K562 (cell line): ENCODE results near the gene DCTN2. TPM values are rescaled to one million over a fixed set of nuclear protein-coding genes. Genes with fewer than 3 reads are reported as not detected.

Experiments used
- HDAC2 ChIP-seq: fragments of 450-650 bp; IDR thresholded peaks from 2 replicates; pipeline ENCODE4 v1.6.1; 2016; ENCODE audit warnings: mild to moderate bottlenecking
- KLF10 ChIP-seq: fragments of 250-450 bp; sonication (Bioruptor Pico); IDR thresholded peaks from 2 replicates; pipeline ENCODE4 v1.6.1; 2021; ENCODE audit warnings: matching md5 sums
- PHF21A ChIP-seq: fragments of 450-650 bp; IDR thresholded peaks from 2 replicates; pipeline ENCODE4 v1.6.1; 2017; ENCODE audit warnings: low read depth, borderline replicate concordance
- PPARD ChIP-seq: fragments of 250-450 bp; sonication (Bioruptor Pico); IDR thresholded peaks from 2 replicates; pipeline ENCODE4 v1.8.0; 2022; ENCODE audit warnings: inconsistent platforms, mild to moderate bottlenecking, moderate library complexity
- TBL1XR1 ChIP-seq, 2 experiments: IDR thresholded peaks; 2 replicates each; pipeline ENCODE4 v1.6.1; 2012; ENCODE audit warnings: improper control_type of control experiment in 2 of 2, low read length in 2 of 2, mild to moderate bottlenecking in 1 of 2
- TEAD4 ChIP-seq, 2 experiments: sonication (generic) in 1 of 2; formaldehyde crosslinking in 1 of 2; IDR thresholded peaks; 2 replicates each; pipeline versions ENCODE4 v1.6.1 to v1.8.0; 2012 to 2022; ENCODE audit warnings: borderline replicate concordance in 1 of 2, inconsistent platforms in 1 of 2, low read length in 1 of 2, mild to moderate bottlenecking in 1 of 2, missing genetic modification reagents in 1 of 2
- TOE1 ChIP-seq, 2 experiments: fragments of 450-650 bp in 1 of 2; sonication (generic) in 1 of 2; formaldehyde crosslinking in 1 of 2; IDR thresholded peaks; 2 replicates each; pipeline versions ENCODE4 v1.7.1 to v1.8.0; 2016 to 2022; ENCODE audit warnings: borderline replicate concordance in 2 of 2, mild to moderate bottlenecking in 2 of 2, antibody characterized with exemption in 1 of 2, inconsistent platforms in 1 of 2, low read depth in 1 of 2, missing genetic modification reagents in 1 of 2, moderate library complexity in 1 of 2
- ZNF316 ChIP-seq: fragments of 450-650 bp; IDR thresholded peaks from 2 replicates; pipeline ENCODE4 v1.6.1; 2016
- ZNF384 ChIP-seq: IDR thresholded peaks from 2 replicates; pipeline ENCODE4 v1.6.1; 2012; ENCODE audit warnings: low read depth, low read length, improper control_type of control experiment
- ZNF551 ChIP-seq: fragments of 250-450 bp; sonication (Bioruptor Pico); IDR thresholded peaks from 2 replicates; pipeline ENCODE4 v1.5.0; 2021; ENCODE audit warnings: mild to moderate bottlenecking, moderate library complexity
- polyA plus RNA-seq, 8 experiments: library from polyadenylated mRNA; depleted of rRNA in 4 of 8; stranded (reverse) in 5 of 8; unstranded in 3 of 8; fragments of >200 nt; fragmentation: Nextera tagmentation in 2 of 8; fragmentation: Illumina TruSeq in 1 of 8; extraction: Ambion mirVana in 2 of 8; extraction: Trizol in 1 of 8; gene quantifications; 2 replicates each; pipeline versions ENCODE4 v1.2.1 to v1.2.3, GENCODE V29; 2011 to 2014; ENCODE audit warnings: inconsistent platforms in 1 of 8, missing spikeins in 1 of 8
- total RNA-seq, 7 experiments: library from RNA; depleted of rRNA in 6 of 7; stranded (reverse); fragments of >200 nt in 6 of 7; fragmentation: Illumina TruSeq in 2 of 7; extraction: Trizol in 2 of 7; gene quantifications; 2 replicates each; pipeline versions ENCODE4 v1.2.1 to v1.2.3, GENCODE V29; 2011 to 2021; ENCODE audit warnings: low replicate concordance in 1 of 7
- TF ChIP-seq, protein P1 (sequence below), 2 experiments: IDR thresholded peaks; 2 replicates each; pipeline ENCODE4 v1.6.1; 2011; ENCODE audit warnings: borderline replicate concordance in 1 of 2, control low read depth in 1 of 2, low read depth in 1 of 2, low read length in 1 of 2, mild to moderate bottlenecking in 1 of 2, mixed read lengths in 1 of 2, moderate library complexity in 1 of 2; ENCODE audit not compliant: insufficient read depth in 1 of 2, insufficient read length in 1 of 2, poor library complexity in 1 of 2, severe bottlenecking in 1 of 2; ENCODE audit errors: extremely low read depth in 1 of 2
- TF ChIP-seq, protein P2 (sequence below): fragments of 450-650 bp; IDR thresholded peaks from 2 replicates; pipeline ENCODE4 v1.6.1; 2017; ENCODE audit warnings: antibody characterized with exemption, mild to moderate bottlenecking

DCTN2 gene
- total and polyA plus RNA-seq, 9 of the 15 experiments (the other 6 are each of a cell fraction or from before 2014, with no cell fraction given): 43.6 to 270 (median 125) TPM

DNA sequence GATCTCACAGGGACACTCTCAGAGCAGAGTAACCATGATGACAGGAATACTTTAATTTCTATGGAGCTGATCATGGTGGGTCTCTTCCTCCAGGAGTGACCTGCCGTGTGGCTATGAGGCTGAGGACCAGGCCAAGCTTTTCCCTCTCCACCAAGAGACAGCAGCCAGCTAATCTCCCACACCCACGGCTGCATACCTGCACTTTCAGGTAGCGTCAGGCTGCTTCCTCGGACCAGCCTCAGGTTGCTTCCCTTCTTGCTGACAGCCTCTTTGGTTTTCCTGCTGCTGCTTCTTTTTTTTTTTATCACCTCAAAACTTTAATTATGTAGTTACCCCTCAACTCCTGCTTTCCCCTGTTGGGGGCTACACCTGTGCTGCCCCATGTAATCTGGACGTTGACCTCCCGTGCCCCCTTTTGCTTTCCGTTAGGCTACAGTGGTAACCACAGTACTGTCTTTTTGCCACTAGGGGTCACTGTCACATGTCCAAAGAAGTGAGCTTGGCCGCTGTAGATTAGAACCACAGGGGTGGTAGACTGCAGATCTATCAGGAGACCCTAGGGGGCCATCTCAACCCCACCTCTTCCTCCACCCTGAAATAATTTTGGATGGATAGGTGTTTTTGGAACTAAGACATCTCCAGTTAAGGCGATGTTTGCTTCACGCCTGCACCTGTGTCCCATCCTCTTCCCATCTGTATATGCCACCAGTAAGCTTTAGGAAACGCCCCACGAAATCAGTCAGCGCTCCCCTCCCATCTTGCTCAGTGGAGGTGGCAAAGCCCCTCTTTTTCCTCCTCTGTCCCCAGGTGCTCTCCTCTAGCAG is 36.2 kb upstream of the DCTN2 start (continued):
- TF ChIP-seq PHF21A (peak; percentile 88; the same call in 1 of the 2 replicates), TBL1XR1 (IDR thresholded peaks at IDR 0.05; ENCODE audit: low read length in 2 of 2) (peak in 1 of 2 experiments; percentile 23; a peak in 1 of 4 replicates), ZNF316 (no peak), PPARD (no peak), ZNF551 (CRISPR knock-in tag) (no peak), TOE1 (IDR thresholded peaks at IDR 0.05; ENCODE audit: borderline replicate concordance) (peak; percentile 37; the same call in 1 of the 2 replicates), TOE1 (CRISPR knock-in tag; IDR thresholded peaks at IDR 0.05; ENCODE audit: borderline replicate concordance, low read depth) (no peak), TEAD4 (IDR thresholded peaks at IDR 0.05; ENCODE audit: low read length) (peak; percentile 35; the same call in 1 of the 2 replicates), TEAD4 (CRISPR knock-in tag; IDR thresholded peaks at IDR 0.05; ENCODE audit: borderline replicate concordance) (no peak), KLF10 (CRISPR knock-in tag) (no peak), ZNF384 (0 out of 2 replicates have a peak, but pooled peaks have one; percentile 7), HDAC2 (no peak)
- TF ChIP-seq, protein P1, sequence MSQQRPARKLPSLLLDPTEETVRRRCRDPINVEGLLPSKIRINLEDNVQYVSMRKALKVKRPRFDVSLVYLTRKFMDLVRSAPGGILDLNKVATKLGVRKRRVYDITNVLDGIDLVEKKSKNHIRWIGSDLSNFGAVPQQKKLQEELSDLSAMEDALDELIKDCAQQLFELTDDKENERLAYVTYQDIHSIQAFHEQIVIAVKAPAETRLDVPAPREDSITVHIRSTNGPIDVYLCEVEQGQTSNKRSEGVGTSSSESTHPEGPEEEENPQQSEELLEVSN (IDR thresholded peaks at IDR 0.05; ENCODE audit: borderline replicate concordance in 1 of 2, extremely low read depth in 1 of 2, insufficient read depth in 1 of 2, insufficient read length in 1 of 2, low read depth in 1 of 2, low read length in 1 of 2, poor library complexity in 1 of 2, severe bottlenecking in 1 of 2): no peak
- TF ChIP-seq, protein P2, sequence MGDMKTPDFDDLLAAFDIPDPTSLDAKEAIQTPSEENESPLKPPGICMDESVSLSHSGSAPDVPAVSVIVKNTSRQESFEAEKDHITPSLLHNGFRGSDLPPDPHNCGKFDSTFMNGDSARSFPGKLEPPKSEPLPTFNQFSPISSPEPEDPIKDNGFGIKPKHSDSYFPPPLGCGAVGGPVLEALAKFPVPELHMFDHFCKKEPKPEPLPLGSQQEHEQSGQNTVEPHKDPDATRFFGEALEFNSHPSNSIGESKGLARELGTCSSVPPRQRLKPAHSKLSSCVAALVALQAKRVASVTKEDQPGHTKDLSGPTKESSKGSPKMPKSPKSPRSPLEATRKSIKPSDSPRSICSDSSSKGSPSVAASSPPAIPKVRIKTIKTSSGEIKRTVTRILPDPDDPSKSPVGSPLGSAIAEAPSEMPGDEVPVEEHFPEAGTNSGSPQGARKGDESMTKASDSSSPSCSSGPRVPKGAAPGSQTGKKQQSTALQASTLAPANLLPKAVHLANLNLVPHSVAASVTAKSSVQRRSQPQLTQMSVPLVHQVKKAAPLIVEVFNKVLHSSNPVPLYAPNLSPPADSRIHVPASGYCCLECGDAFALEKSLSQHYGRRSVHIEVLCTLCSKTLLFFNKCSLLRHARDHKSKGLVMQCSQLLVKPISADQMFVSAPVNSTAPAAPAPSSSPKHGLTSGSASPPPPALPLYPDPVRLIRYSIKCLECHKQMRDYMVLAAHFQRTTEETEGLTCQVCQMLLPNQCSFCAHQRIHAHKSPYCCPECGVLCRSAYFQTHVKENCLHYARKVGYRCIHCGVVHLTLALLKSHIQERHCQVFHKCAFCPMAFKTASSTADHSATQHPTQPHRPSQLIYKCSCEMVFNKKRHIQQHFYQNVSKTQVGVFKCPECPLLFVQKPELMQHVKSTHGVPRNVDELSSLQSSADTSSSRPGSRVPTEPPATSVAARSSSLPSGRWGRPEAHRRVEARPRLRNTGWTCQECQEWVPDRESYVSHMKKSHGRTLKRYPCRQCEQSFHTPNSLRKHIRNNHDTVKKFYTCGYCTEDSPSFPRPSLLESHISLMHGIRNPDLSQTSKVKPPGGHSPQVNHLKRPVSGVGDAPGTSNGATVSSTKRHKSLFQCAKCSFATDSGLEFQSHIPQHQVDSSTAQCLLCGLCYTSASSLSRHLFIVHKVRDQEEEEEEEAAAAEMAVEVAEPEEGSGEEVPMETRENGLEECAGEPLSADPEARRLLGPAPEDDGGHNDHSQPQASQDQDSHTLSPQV: no peak
